Stimulated activated memory B cell treated with anti-CD40 and anti-IgM and Interleukin-4, amounts not matched to agents 10 μg/mL and 1 μg/mL and 100 μg/mL, for 72 hours (primary cell): ENCODE results near the gene C1QTNF6.

Experiments
- ATAC-seq: fragments of 150-1000 bp; cut with Tn5 transposase; 2 replicates; pipeline ENCODE4 v1.10.0; 2021
- H3K27ac Mint-ChIP-seq: one replicate; pipeline ENCODE4 v1.8.0; 2022; ENCODE audit warnings: mild to moderate bottlenecking, mixed read lengths
- H3K27me3 Mint-ChIP-seq: one replicate; pipeline ENCODE4 v1.8.0; 2022; ENCODE audit warnings: mixed read lengths
- H3K36me3 Mint-ChIP-seq: one replicate; pipeline ENCODE4 v1.8.0; 2022; ENCODE audit warnings: mixed read lengths
- H3K4me1 Mint-ChIP-seq: one replicate; pipeline ENCODE4 v1.8.0; 2022; ENCODE audit warnings: mixed read lengths
- H3K4me3 Mint-ChIP-seq: one replicate; pipeline ENCODE4 v1.8.0; 2022; ENCODE audit warnings: mild to moderate bottlenecking, moderate library complexity, mixed read lengths
- H3K9me3 Mint-ChIP-seq: one replicate; pipeline ENCODE4 v1.8.0; 2022; ENCODE audit warnings: mixed read lengths

The C1QTNF6 gene

DNA sequence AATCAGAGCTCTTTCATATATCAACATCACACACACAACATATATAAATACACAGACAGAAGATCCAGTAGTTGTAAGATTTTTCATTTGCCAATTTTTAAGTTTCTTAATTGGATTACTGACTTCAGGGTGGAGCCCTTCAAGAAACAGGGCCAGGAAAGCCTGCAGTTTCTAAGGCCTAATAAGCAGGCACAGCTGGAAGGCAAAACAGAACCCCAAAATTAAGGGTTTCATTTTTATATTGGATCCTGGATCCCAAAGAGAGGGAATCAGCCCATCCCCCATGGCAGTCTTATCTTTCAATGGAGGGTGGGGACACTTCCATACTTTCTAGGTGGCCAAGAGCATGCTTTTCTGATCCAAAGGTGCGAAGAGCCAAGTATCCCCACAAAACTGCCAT, 4.7 kb upstream of the C1QTNF6 start:
- Mint-ChIP-seq H3K4me1 (peaks cover 24% of the 10 kb centered on the region), H3K27me3 (no peaks in the 10 kb centered on the region), H3K27ac (peak overlapping the region; percentile 79), H3K36me3 (peaks cover 6% of the 10 kb centered on the region), H3K4me3 (no peak overlapping the region), H3K9me3 (no peaks in the 10 kb centered on the region)
- ATAC-seq, result no peak

DNA sequence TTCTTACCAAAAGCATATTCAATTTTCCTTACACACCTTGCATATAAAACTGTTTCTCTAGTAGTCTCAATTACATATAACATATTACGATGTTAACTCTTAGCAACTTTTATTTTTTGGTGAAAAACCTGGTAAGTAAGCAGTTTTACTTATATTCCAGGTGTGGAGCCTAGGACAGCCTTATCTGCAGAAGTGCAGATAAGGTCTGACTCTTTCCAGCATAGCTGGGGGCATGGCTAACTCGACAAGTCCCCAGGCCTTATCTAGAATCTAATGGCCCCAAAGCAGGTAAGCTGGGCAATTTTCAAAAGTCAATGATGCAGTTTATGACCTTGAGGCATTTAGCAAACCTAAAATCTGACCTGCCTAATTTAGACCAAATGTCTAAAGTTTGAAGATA, 4.2 kb upstream of the C1QTNF6 start:
- Mint-ChIP-seq H3K27ac (no peak overlapping the region), H3K27me3 (no peaks in the 10 kb centered on the region), H3K4me3 (no peak overlapping the region), H3K9me3 (no peaks in the 10 kb centered on the region), H3K4me1 (peaks cover 19% of the 10 kb centered on the region), H3K36me3 (peaks cover 6% of the 10 kb centered on the region)
- no peak for ATAC-seq

DNA sequence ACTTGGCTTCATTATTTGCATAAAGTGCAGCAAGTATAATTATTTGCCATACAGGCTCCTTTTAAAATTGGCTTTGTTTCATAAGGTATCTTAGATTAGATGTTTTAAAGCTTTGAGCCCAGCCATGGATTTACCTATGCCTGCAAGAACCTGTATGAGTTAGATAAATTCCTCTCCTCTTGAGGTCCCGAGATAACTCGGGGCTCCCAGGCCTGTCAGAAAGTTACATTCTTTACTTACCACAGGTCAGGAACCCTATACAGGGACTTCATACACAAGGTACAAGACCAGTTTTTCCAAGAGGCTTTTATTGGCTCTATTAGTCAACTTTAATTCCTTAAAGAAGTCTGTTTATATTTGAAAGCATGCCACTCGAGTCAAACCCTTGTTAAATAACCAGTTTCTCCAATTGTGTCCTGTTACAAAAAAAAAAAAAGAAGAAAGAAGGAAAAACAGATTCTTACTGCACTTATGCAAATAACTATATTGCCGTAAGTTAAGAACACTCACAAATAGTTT, 2.3 kb upstream of the C1QTNF6 start:
- Mint-ChIP-seq H3K9me3 (no peaks in the 10 kb centered on the region), H3K27me3 (peaks cover 3% of the 10 kb centered on the region), H3K27ac (no peak overlapping the region), H3K4me1 (peaks cover 34% of the 10 kb centered on the region), H3K36me3 (peaks cover 6% of the 10 kb centered on the region), H3K4me3 (no peak overlapping the region)
- no peak for ATAC-seq

DNA sequence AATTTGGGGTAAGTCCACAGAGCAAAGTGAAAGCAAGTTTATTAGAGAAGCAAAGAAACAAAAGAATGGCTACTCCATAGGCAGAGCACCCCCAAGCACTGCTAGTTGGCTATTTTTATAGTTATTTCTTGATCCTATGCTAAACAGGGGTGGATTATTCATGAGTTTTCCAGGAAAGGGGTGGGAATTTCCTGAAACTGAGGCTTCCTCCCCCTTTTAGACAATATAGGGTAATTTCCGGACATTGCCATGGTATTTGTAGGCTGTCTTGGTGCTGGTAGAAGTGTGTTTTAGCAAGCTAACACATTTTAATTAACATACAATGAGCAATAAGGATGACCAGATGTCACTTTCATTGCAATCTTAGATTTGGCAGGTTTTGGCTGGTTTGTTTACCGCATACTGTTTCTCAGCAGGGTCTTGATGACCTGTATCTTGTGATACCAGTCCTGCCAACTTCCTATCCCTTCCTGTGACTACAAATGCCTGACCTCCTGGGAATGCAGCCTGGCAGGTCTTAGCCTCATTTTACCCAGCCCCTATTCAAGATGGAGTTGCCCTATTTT, 937 bp upstream of the C1QTNF6 start:
- ATAC-seq, result no peak
- Mint-ChIP-seq H3K27me3 (peaks cover 12% of the 10 kb centered on the region), H3K4me3 (no peak overlapping the region), H3K36me3 (peaks cover 6% of the 10 kb centered on the region), H3K27ac (no peak overlapping the region), H3K9me3 (no peaks in the 10 kb centered on the region), H3K4me1 (peaks cover 37% of the 10 kb centered on the region)

DNA sequence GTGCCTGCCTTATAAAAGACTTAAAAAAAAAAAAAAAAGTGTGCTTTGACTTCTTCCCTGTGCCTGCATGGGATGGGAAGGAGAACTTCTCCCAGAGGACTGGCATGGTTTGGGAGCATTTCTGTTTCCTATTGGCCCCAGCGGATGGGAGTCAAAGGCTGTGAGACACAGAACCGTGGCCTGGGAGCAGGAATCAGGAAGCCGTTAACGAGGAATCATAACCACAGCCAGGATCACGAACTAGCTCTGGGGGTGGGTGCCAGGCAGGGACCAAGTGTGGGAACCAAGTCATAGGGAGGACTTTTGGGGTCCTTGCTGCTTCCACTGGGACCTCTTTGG, 526 bp downstream of the C1QTNF6 start:
- Mint-ChIP-seq H3K27me3 (peaks cover 20% of the 10 kb centered on the region), H3K4me3 (no peak overlapping the region), H3K36me3 (peaks cover 6% of the 10 kb centered on the region)

DNA sequence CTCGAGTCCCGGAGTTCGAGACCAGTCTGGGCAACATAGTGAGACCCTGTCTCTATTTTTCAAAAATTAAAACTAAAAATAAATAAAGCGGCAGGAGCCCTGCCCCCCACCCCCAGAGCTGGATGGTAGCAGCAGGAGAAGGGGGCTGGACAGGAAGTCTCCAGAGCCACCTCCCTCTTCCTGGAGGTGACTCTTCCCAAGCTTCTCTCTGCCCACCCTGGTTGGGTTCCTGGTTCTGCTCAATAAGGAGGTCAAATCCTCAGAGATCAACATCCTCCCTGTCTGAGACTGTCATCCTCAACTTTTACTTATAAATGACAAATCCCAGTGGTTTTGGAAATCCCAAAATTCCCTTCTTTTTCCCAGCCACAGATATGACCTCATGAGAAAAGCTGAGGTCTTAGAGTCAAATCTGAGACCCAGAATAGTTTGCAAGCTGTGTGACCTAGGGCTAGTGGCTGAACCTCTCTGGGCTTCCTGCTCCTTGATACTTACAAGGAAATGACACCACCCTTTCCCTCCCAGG, 987 bp downstream of the C1QTNF6 start:
- H3K36me3 Mint-ChIP-seq, result peaks cover 6% of the 10 kb centered on the region
- peak overlapping the region; percentile 80 for H3K27ac Mint-ChIP-seq
- ATAC-seq, result no peak
- H3K27me3 Mint-ChIP-seq, result peaks cover 20% of the 10 kb centered on the region
- peaks cover 30% of the 10 kb centered on the region for H3K4me1 Mint-ChIP-seq
- H3K9me3 Mint-ChIP-seq, result no peaks in the 10 kb centered on the region
- H3K4me3 Mint-ChIP-seq, result no peak overlapping the region

More for the DNA sequence above, 526 bp downstream of the C1QTNF6 start:
- Mint-ChIP-seq H3K9me3 (no peaks in the 10 kb centered on the region), H3K27ac (no peak overlapping the region), H3K4me1 (peaks cover 30% of the 10 kb centered on the region)
- ATAC-seq, result no peak

DNA sequence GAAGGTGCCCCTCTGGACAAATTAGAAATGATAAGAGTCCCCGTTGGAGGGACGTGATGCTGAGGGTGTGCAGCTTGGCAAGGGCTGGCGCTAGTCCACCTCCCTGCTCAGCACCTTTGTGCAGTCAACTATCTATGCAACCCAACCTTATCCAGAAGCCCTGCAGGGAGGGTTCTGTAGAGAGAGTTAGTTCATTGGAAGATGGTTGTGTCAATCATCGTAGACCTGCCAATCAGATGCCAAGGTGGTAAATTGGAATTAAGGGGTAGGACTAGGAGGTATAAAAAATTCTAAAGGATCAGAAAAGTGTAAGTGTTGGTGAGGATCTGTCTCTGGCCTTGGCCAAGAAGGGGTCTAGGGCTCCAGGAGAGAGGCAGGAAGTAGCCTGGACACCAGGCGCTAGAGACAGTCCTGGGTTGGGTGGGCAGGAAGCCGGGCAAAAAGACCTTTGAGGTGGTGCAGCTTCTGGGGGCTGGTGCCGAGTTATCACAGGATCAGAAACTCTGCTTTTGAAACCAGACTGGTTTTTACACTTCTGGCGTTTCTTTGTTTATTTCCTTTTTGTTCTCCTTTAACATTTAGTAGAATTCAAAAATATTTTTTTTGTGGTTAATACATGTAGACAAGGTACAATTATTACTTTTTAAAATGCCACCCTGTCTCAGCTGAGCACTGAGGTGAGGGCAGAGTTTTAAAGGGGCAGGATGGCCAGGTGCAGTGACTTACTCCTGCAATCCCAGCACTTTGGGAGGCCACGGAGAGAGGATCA, 1.6 kb downstream of the C1QTNF6 start:
- Mint-ChIP-seq H3K9me3 (no peaks in the 10 kb centered on the region), H3K27ac (peak overlapping the region; percentile 80), H3K4me1 (peaks cover 30% of the 10 kb centered on the region), H3K4me3 (peak overlapping the region; percentile 65), H3K27me3 (peaks cover 20% of the 10 kb centered on the region), H3K36me3 (peaks cover 6% of the 10 kb centered on the region)
- ATAC-seq, result peak; percentile 79

DNA sequence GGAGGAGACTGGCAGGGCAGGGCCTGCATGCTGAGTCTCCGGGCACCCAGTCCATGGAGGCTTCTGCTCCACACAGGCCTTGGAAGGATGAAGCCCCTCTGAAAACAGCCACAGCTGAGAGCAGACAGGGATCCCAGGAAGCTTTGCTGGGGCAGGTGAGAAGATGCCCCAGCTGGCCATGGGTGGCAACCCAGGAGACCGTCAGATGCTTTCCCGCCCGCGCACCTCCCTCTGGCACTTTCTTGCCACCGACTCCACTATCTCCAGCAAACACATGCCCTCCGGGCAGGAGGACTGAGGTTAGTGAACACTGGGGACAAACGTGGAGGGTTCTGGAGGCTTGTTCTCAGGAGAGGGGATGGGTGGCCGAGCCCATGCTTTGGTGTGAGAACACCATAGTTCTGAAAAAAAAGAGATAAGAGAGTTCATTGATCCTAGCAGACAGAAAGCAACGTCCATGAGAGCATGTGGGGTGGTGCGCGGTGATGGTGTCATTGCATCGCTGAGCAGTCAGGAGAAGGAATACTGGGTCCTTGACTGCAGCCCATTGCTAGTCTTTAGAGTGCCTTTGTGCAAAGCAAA, 2.3 kb downstream of the C1QTNF6 start:
- H3K4me1 Mint-ChIP-seq, result peaks cover 30% of the 10 kb centered on the region
- no peak overlapping the region for H3K4me3 Mint-ChIP-seq

DNA sequence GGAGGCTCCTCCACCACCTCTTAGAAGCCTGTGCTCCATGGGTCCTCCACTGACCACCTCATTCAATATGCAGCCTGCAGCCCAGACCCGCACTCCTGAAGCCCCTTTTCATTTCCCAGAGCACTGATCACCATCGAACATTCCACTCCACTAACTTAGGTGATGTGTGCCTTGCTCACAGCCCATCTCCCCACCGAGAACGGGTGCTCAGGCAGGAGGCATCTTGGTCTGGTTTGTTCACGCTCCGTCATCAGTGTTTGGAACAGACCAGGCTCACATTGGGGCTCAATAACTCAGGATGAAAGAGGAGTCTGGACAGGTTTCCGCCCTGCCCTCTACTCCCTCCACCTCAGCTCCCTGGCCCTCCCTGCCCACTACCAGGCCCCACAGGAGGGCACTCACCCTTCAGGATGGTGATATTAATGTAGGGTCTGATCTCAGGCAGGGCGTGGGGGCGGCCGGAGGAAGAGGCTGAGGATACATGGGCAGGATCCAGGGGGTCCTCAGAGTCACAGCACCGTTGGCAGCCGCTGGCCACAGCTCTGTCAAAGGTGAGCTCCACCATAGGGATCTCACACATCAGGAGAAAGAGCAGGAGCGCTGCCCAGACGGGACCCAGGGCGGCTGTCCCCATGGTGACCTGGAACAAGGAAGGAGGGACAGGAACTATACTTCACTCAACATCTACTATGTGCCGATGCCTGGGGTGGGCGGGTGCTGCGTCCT, 3.1 kb downstream of the C1QTNF6 start:
- Mint-ChIP-seq H3K27ac (peak overlapping the region; percentile 45), H3K4me1 (peaks cover 30% of the 10 kb centered on the region), H3K9me3 (no peaks in the 10 kb centered on the region), H3K36me3 (peaks cover 6% of the 10 kb centered on the region), H3K4me3 (no peak overlapping the region), H3K27me3 (peaks cover 20% of the 10 kb centered on the region)
- ATAC-seq, result no peak

More for the DNA sequence above, 2.3 kb downstream of the C1QTNF6 start:
- Mint-ChIP-seq H3K36me3 (peaks cover 6% of the 10 kb centered on the region), H3K27ac (peak overlapping the region; percentile 80), H3K9me3 (no peaks in the 10 kb centered on the region), H3K27me3 (peaks cover 20% of the 10 kb centered on the region)
- no peak for ATAC-seq

DNA sequence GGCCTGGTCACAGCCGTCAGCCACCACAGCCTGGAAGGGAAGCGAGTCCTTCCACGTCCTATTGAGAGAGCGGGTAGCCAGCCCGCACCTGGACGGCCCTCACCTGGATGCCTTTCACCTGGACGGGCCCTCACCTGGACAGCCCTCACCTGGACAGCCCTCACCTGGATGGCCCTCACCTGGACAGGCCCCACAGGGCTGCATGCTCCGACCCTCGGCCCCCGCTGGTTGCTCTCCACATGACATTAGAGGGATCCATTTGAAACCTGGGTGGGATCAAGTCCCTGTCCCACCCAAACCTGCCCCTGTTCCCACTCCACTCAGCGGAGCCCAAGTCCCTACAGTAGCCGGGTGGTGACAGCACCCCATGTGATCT, 3.7 kb downstream of the C1QTNF6 start:
- Mint-ChIP-seq H3K4me3 (no peak overlapping the region), H3K36me3 (peaks cover 2% of the 10 kb centered on the region), H3K4me1 (peaks cover 30% of the 10 kb centered on the region), H3K27me3 (peaks cover 20% of the 10 kb centered on the region), H3K9me3 (no peaks in the 10 kb centered on the region), H3K27ac (peak overlapping the region; percentile 45)
- no peak for ATAC-seq

DNA sequence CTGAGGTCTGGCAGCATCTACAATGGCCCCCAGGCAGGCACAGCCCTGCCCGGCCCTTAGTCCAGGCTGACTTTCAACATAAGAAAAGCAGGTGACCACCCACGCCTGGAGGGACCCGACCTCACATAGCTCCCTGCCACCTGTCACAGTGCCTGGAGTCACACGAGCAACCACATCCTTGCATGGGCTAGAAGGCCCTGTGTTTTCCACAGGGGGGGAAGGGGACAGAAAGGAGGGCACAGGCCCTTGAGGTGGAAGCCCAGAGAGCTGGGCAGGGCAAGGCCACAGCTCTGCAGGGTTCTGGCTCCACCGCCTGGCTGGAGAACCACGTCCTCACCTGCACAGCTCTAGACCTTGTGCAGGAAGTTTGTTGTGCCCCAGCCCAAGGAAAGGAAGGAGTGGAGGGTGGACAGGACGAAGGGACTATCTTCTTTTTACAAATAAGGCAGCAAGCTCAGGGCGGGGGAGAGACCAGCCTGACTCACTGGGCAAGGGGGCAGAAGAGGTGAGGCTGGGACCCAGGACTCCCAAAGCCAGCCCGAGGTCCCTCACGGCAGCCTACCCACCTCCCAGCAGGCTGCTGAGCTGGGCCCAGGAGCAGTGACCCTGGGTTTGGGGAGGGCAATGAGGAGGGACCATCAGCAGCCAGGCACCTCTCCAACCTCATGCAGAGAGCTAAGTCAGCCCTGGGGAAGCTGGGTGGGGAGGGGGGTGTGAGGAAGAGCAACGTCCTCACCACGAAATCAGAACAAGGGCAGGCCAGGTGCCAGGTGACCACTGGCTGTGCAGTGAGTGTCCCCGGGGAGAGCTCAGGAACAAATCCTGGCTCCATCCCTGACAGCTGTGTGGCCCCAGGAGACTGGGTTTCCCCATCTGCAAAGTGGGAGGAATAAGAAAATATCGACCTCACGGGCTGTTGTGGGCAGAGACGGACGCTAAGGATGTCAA, 4.3 kb downstream of the C1QTNF6 start:
- H3K36me3 Mint-ChIP-seq, result no peaks in the 10 kb centered on the region
- no peak overlapping the region for H3K4me3 Mint-ChIP-seq
- peaks cover 20% of the 10 kb centered on the region for H3K27me3 Mint-ChIP-seq
- H3K9me3 Mint-ChIP-seq, result no peaks in the 10 kb centered on the region
- H3K27ac Mint-ChIP-seq, result no peak overlapping the region
- H3K4me1 Mint-ChIP-seq, result peaks cover 28% of the 10 kb centered on the region
- no peak for ATAC-seq

DNA sequence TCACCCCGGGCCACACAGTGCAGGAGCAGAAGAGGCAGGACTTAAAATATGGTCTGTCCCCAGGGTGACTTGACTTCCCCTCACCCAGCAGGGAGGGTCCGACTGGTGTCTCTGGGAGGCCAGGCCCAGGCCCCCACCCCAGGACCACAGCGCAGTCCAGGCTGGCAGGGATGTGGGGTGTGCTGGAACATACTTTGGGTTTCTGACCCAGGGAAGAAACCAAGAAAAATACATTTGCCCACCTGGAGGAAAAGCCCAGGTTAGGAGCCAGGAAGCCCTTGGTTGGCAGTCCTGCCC, 5.2 kb downstream of the C1QTNF6 start:
- peaks cover 24% of the 10 kb centered on the region for H3K4me1 Mint-ChIP-seq
- H3K27ac Mint-ChIP-seq, result no peak overlapping the region
- H3K9me3 Mint-ChIP-seq, result no peaks in the 10 kb centered on the region
- H3K36me3 Mint-ChIP-seq, result no peaks in the 10 kb centered on the region
- no peak overlapping the region for H3K4me3 Mint-ChIP-seq
- ATAC-seq, result no peak
- peaks cover 26% of the 10 kb centered on the region for H3K27me3 Mint-ChIP-seq

DNA sequence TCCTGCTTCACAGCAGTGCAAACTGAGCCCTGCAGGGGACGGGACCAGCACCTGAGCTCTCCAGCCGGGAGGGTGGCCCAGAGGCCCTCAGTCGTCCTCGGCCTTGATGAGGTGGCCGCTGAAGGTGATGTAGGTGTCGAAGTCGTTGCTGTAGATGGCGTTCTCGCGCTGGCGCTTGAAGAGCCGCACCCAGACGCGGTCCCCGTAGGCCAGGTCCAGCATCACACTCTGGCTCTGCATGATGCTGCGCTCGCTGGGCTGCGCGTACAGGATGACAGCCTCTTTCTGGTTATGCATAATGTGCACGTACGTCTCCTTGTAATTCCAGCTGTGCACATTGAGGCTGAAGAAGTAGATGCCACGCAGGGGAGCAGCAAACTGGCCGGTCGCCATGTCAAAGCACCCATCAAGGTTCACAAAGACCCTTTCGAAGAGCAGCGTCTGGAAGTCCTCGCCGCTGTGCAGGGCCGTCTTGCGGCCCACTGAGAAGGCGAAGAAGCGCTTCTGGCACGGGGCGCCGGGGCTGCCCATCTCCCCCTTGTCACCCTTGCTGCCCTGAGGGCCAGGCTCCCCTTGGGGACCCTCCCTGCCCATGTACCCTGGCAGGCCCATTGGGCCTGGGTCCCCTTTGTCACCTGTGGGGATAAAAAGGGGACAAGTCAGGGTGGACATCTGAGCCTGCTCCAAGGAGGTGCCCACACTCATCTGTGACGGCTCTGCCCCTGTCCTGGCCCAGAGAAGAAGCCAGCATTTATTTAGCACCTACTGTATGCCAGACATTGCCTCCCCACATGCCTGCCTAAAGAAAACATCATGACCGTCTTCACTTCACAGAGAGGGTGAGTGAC, 5.7 kb downstream of the C1QTNF6 start:
- Mint-ChIP-seq H3K27ac (no peak overlapping the region), H3K4me1 (peaks cover 27% of the 10 kb centered on the region)

DNA sequence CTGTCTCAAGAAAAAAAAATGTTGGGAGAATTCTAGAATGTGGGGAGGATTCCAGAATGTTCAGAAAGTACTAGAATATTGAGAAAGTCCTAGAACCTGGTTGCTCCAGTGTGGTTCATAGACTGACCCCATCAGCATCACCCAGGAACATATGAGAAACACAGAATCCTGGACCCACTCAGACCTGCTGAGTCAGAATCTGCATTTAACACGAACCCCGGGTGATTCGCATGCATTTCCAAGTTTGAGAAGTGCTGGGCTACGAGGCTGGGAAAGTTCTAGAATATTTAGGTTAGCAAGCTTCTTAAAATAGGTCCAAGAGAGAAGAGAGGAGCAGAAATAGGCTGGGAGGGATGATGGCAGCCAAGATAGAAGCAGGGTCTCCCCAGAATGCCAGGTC, 6.4 kb downstream of the C1QTNF6 start:
- Mint-ChIP-seq H3K9me3 (no peaks in the 10 kb centered on the region), H3K4me1 (peaks cover 32% of the 10 kb centered on the region)

More for the DNA sequence above, 5.7 kb downstream of the C1QTNF6 start:
- H3K36me3 Mint-ChIP-seq, result no peaks in the 10 kb centered on the region
- no peaks in the 10 kb centered on the region for H3K9me3 Mint-ChIP-seq
- ATAC-seq, result no peak
- peaks cover 31% of the 10 kb centered on the region for H3K27me3 Mint-ChIP-seq
- H3K4me3 Mint-ChIP-seq, result no peak overlapping the region

More for the DNA sequence above, 6.4 kb downstream of the C1QTNF6 start:
- Mint-ChIP-seq H3K4me3 (no peak overlapping the region), H3K27me3 (peaks cover 35% of the 10 kb centered on the region), H3K36me3 (no peaks in the 10 kb centered on the region), H3K27ac (no peak overlapping the region)
- no peak for ATAC-seq
